ENCODE data around the gene UBTF.

The UBTF gene

GRCh38 chr17:44193326-44194084 lies 26.0 kb downstream of the UBTF start:
- no peak for DNase-seq

GRCh38 chr17:44192750-44193149 lies 26.7 kb downstream of the UBTF start:
- DNase-seq = no peak

GRCh38 chr17:44191941-44192496 lies 27.5 kb downstream of the UBTF start:
- no peak for DNase-seq

- no peak for DNase-seq
These were observed 28.1 kb downstream of the UBTF start for GRCh38 chr17:44191369-44191768.

DNA sequence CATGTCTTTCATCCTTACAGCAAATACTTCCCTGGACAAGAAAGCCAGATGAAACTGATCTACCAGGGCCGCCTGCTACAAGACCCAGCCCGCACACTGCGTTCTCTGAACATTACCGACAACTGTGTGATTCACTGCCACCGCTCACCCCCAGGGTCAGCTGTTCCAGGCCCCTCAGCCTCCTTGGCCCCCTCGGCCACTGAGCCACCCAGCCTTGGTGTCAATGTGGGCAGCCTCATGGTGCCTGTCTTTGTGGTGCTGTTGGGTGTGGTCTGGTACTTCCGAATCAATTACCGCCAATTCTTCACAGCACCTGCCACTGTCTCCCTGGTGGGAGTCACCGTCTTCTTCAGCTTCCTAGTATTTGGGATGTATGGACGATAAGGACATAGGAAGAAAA lies 29.0 kb downstream of the UBTF start:
- DNase-seq = no peak

GRCh38 chr17:44188576-44189403 lies 30.7 kb downstream of the UBTF start:
- no peak for DNase-seq

- no peak for DNase-seq
These were observed 32.2 kb downstream of the UBTF start for GRCh38 chr17:44187131-44187899.

- peak; percentile 99 to 100 for DNase-seq
These were observed 33.0 kb downstream of the UBTF start, which contains the start of gene TMUB2 for GRCh38 chr17:44186307-44187130. TMUB2 (plus strand) TSS chr17:44186972; CDS start chr17:44187709, 737 bp downstream.

DNA sequence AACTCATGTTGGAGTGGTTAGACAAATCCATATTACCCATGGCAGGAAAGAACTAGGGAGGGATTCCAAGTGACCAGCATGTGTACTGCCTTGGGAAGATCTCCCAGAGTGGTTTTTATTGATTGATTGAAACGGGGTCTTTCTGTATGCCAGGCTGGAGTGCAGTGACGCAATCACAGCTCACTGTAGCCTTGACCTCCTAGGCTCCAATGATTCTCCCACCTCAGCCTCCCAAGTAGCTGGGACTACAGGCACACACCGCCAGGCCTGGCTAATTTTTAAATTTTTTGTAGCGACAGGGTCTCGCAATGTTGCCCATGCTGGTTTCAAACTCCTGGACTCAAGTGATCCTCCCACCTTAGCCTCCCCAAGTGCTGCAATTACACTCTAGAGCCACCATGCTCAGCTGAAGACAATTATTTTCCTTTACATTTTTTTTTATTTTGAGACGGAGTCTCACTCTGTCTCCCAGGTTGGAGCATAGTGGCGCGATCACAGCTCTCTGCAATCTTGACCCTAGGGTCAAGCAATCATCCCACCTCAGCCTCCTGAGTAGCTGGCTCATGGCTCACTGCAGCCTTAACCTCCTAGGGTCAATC lies 35.2 kb downstream of the UBTF start:
- no peak for DNase-seq

- no peak for DNase-seq
These were observed 36.5 kb downstream of the UBTF start for GRCh38 chr17:44183024-44183423.

DNA sequence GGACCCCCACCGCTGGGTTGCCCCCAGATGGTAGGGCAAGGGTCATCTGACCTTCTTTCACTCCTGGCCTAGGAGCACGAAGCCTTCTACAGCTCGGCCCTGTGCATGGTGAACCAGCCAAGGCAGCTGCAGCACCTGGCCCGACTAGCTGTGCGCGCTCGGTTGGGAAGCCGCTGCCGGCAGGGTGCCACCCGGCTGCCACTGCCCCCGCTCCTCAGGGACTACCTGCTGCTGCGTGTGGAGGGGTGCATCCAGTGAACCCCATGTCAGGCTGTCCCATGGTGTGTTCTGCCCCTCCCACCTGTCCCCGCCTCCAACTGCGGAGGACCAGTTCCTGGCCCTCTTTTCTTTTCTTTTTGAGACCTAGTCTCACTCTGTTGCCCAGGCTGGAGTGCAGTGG lies 41.3 kb downstream of the UBTF start:
- no peak for DNase-seq

DNA sequence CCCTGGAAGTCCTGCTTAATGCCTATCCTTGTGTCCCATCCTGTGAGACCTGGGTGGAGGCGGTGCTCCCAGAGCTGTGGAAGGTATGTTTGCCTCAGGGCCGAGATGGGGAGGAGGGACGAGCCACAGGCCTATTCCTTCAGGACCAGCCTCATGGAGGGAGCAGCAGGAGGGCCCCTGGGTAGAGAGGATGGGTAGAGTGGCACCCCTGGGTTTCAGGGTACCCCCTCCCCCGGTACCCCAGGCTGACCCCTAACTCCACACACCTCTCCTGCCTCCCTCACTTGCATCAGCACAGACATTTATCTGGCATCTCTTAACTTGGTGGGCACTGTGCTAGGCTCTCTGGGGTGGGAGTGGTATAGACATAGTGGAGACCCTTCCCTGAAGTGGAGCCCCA lies 41.8 kb downstream of the UBTF start:
- DNase-seq = no peak

DNA sequence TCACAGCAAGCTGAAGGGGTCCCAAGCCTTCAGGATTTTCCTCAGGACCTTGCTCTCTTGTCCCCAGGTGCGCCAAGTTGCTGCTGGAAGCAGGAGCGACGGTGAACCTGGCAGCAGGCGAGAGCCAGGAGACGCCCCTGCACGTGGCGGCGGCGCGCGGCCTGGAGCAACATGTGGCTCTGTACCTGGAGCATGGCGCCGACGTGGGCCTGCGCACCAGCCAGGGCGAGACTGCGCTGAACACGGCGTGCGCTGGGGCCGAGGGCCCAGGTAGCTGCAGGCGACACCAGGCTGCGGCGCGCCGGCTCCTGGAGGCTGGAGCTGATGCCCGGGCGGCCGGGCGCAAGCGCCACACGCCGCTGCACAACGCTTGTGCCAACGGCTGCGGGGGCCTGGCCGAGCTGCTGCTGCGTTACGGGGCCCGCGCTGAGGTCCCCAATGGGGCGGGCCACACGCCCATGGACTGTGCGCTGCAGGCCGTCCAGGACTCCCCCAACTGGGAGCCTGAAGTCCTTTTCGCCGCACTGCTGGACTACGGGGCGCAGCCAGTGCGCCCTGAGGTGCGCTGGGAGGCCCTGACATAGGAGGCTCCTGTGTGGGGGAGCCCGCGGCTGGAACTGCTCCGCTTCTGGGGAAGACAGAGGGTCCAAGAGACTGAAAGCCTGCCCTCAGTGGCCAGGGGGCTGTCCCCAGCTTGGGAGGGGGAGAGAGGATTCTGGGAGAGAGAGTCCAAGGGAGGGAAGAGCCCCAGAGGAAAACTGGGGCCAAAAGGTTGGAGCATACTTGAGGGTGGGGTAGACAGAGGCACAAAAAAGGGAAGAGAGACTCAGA lies 42.6 kb downstream of the UBTF start:
- no peak for DNase-seq

- no peak for DNase-seq
These were observed 43.2 kb downstream of the UBTF start for GRCh38 chr17:44176257-44176656.

GRCh38 chr17:44174427-44174826 lies 45.0 kb downstream of the UBTF start:
- DNase-seq = no peak

DNA sequence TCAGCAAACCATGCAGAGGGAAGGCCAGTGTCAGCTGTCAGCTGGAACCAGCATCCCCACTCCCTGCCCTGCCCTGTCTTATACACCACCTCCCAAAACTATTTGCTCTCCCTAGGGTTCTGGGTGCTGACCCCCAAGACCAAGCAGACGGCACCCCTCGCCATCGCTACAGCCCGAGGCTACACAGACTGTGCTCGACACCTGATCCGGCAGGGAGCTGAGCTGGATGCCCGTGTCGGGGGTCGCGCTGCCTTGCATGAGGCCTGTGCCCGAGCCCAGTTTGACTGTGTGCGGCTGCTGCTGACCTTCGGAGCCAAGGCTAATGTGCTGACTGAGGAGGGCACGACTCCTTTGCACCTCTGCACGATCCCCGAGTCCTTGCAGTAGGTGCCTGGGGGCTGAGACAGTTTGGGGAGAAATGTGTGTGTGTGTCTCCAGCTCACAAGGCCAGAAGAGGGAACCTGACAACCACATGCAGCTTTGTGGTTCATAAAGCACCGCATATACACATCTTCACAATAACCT lies 47.5 kb downstream of the UBTF start:
- no peak for DNase-seq

GRCh38 chr17:44170499-44171201 lies 48.8 kb downstream of the UBTF start, which contains the start of gene ASB16:
ASB16 (plus strand) TSS chr17:44170704; CDS start chr17:44170790, 86 bp downstream.
- DNase-seq = no peak

DNA sequence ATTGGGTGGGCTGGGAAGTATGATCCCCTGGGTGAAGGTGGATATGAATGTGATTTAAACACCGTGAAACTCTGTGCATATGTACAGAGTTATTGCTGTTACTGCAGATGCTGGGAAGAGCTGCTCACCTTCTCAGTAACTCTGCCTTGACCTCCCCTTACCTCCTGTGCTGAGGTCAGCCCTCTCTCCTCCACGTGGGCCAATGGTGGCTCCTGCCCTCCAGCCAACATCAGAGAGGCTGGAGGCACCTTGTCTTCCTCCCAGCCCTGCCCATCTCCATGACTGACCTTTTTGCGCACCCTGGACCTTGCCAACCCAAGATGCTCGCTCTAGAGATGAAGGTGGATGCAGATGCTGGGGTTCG lies 49.4 kb downstream of the UBTF start:
- DNase-seq = no peak

- no peak for DNase-seq
These were observed 52.2 kb downstream of the UBTF start for GRCh38 chr17:44167181-44167861.

Data from activated T-cell treated with anti-CD3 and anti-CD28 coated beads, Interleukin-2, amount 50 U/mL, for 48 hours (primary cell).